Activated CD8-positive, alpha-beta memory T cell treated with anti-CD3 and anti-CD28 coated beads, Interleukin-2, amount 50 U/mL, for 24 hours (primary cell): ENCODE results near the gene SYF2.
A peak's percentile ranks its signal among the peaks of the same experiment; 100 is the strongest.
"Not testable (repeated sequence)": the region's sequence is repeated elsewhere in the genome, so short reads cannot be mapped to it uniquely, and the experiment has no call there.

Source experiments
- DNase-seq: peaks from one replicate; pipeline ENCODE4 v3.0.0-alpha.2; 2020; ENCODE audit errors: extremely low read depth

The SYF2 gene

DNA sequence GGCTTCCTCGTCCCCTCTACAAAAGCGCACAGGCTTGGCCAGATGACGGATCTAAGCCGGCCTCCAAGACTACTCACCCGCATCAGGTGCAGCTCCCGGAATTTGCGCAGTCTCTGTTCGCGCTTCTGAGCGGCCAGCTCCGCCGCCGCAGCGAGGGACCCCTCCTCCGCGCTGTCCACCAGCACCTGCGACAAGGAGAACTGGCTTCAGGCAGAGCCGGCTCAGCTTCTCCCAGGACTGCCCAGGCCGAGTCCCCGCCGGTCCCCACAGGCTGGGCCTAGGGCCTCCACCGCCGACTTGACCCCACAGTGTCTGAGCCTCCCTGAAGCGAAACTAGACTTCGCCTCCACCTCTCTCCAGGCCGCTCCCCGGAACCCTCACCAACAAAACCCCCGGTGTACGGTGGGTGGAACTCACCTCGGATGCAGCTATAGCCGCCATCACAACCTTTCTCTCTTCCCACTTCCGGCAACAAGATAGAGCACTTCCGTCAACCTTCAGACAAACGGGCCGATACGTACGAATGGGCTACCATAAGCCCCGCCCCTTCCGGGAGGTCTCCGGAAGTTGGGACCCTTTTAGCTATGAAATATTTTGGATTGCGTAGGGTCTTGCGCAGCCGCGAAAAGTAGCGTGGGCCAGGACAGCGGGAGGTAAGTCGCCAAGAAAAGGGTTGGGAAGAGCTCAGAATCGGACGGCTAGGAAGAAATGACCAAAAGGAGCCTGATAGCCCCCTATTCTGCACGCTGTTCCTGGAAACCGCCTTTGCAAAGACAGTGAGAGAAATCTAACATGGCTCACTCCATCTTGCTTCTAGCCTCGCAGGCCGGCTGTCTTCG lies at the start of gene SYF2:
TSS of gene SYF2 (minus strand) at position 476 of the 839 bp plus-strand sequence. CDS start at position 441, 35 bp downstream.
- DNase-seq = peak; percentile 89

DNA sequence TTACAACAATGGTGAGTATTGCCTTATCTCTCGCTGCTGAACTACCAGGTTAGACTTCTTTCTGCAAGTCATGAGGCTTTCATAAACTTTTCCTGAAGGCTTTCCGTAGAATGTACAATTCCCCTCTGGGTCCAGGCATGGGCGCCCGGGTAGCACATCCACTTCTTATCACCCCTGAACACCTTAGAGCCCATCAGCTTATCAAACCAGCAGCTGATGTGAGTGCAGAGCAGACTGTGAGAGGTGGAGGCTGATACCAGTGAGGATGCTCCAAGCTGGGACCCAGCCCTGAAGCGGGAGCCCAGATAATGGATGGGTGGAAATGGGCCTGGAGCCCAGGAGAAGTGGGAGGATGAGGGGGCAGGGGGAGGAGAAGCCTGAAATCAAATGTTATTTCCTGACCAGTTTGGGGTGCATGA lies 47.4 kb upstream of the SYF2 start:
- not testable (repeated sequence) for DNase-seq

DNA sequence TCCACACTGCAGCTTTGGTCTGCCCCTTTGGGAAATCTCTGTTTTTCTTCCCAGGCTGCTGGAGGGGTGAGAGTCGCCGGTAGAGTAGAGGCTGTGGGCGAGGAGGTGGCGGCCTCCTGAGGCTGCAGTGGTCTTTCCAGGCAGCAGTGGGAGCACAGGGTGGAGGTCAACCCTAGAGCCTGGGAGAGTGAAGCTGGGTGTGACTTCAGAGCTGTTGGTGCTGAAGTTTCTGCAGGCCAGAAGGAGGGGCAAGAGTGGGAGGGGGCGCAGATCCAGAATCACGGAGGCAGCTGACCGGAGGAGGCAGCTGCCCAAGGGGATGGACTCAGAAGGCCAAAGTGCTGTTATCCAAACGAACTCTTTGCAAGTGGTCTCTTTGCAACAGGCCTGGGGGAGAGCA lies 46.5 kb upstream of the SYF2 start:
- DNase-seq = not testable (repeated sequence)

DNA sequence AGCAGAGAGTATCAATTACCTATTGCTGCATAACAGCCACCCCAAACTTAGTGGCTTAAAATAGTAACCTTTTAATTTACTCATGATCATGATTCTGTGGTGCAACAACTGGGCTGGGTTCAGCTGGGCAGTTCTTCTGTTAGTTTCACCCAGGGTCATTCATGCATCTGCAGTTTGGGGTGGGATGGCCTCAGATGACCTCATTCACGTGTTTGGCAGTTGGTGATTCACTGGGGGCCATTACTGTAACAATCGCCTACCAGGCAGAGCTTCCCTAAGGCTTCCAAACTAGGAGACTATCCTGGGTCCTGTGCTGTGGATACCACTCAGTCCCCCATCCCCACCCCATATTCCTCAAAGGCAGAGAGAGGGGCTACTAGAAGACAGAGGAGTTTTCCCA lies 46.1 kb upstream of the SYF2 start:
- DNase-seq = not testable (repeated sequence)

DNA sequence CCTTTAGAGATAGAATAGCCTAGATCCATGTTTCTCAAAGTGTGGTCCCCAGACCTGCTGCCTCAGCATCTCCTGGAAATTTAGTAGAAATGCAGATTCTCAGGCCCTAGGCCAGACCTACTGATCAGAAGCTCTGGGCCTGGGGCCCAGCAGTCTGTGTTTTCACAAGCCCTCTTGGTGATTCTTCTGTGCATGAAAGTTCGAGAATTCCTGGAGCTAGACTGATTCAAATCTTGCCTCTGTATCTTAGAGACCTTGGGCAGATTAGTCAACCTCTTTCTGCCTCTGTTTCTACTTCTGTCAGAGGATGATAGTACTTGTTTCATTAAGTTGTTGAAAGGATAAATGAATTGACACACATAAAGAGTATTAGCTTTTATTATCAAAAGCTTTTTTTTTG lies 45.0 kb upstream of the SYF2 start:
- not testable (repeated sequence) for DNase-seq

DNA sequence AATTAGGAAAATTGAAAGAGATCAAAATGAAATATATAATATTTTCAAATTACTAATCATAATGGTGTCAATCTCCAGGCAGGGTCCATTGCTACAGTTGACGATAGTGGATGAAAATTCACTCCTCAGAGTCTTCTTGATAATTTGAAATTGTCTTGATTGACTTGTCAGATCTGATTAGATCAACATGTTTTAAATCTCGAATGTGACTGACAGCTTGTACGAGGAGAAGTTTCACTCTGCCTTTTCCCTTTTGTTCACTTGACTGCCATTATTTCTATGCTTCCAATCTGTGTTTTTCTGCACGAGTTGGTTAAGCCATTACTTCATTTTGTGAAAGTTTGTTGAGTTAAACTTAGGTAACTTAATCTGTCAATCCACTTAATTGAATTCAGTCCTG lies 43.3 kb upstream of the SYF2 start:
- DNase-seq = not testable (repeated sequence)

DNA sequence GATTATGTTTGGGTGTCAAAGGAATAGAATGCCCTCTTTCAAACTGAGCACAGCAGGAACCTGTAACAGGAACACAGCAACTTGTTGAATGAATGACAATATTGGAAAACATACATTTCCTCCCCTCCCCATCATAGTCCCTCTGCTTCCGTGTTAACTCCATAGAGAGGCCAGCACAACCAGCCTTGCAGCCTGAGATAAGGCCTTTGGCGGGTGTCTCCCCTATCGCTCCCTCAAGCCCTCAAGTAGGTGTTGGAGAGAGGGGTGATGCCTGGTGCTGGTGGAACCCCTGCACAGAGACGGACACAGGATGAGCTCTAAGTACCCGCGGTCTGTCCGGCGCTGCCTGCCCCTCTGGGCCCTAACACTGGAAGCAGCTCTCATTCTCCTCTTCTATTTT lies 39.9 kb upstream of the SYF2 start, which contains the start of gene RHD:
TSS of gene RHD (plus strand) at position 272 of the 400 bp plus-strand sequence. CDS start at position 311, 39 bp downstream.
- DNase-seq = not testable (repeated sequence)

DNA sequence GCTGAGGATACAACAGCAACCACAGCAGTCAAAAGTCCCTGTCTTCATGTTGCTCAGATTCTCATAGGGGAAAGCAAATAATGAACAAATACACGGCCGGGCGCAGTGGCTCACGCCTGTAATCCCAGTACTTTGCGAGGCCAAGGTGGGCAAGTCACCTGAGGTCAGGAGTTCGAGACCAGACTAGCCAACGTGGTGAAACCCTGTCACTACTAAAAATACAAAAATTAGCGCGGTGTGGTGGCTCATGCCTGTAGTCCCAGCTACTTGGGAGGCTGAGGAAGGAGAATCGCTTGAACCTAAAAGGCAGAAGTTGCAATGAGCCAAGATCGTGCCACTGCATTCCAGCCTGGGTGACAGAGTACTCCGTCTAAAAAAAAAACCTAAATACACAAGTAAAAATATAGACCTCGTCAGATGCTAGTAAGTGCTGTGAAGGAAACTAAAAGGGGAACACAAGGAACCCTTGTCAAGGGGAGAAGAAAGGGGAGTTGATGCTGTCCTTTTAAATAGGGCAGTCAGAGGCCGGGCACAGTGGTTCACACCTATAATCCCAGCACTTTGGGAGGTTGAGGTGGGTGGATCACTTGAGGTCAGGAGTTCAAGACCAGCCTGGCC lies 36.0 kb upstream of the SYF2 start:
- not testable (repeated sequence) for DNase-seq

DNA sequence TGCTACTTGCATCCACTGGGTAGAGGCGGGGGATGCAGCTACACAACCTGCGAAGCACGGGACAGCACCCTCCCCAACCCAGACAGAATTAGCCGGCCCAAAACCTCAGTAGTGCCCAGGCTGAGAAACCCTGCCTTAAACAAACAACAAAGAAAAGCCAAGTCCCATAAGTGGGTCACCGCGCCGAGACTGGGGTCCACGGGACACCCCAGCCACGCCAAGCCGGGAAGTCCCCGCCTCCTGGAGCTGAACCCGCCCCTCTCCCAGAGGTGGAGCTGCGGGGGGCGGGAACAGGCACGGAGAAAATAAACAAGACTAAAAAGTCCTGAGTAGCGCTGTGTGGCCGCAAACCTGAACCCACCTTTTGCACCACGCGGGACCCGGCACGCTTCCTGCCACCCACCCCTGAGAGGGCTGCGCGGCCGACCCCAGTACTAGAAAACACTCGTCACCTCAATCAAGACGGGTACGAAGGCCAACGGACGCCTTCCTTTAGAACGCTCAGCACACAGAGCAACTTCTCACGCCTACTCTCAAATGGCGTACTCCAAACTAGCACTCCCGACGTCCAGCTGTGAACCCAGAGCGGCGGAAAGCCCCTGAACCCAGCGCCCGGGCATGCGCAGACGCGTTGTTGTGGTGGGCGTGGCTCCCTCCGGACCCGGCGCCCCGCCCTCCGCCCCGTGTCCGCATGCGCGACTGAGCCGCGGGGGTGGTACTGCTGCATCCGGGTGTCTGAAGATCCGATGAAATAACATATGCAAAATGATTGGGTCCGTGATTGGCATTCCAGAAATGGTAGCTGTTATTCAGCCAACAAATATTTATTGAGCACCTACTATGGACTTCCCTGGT lies 35.2 kb upstream of the SYF2 start:
- DNase-seq = peak; percentile 80

DNA sequence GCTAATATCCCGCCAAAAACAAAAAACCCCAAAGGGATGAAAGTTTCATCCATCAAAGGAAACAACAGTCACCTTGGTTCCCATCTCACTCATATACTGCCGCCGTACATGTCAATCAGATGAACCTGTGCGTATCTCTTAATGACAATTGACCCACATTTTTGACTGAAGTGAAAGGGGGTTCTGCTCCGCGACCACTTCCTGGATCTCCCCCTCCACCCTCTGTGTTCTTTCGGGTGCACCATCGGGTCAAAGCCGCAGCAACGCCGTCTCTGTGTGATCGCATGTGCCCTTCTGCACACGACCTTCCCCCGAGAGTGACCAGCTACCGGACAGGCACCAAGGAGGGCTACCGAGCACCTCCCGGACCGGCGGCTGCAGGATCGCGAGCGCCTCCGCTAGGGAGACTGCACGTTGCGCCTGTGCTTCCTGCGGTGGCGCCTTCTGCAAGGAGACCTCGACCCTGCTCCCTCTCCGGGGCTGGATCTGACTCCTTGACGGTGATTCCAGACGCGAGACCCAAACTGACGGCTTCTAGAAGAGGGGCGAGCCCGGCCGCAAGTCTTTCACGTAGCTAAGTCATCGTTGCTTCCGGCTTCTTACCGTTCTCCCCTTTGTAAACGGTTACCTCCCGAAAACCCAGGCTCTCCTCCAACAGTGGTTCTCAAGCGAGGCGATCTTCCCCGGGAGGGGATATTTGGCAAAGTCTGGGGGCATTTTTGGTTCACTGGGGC lies 34.4 kb upstream of the SYF2 start:
- DNase-seq = not testable (repeated sequence)

DNA sequence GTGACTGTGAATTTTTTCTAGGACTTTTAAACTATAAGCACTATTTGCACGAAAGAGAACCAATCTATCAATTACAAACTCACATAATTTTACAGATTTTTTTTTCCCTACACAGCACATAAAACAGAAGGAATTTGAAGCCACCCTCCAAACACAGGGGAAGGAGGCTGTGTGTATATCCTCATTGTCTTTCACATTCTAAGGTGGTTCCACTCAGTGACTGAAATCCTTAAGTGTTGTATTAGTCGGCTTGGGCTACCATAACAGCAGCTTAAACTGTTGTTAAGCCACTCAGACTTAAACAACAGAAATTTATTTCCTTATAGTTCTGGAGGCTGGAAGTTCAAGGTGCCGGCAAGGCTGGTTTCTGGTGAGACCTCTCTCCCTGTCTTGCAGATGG lies 28.0 kb upstream of the SYF2 start:
- DNase-seq = not testable (repeated sequence)

DNA sequence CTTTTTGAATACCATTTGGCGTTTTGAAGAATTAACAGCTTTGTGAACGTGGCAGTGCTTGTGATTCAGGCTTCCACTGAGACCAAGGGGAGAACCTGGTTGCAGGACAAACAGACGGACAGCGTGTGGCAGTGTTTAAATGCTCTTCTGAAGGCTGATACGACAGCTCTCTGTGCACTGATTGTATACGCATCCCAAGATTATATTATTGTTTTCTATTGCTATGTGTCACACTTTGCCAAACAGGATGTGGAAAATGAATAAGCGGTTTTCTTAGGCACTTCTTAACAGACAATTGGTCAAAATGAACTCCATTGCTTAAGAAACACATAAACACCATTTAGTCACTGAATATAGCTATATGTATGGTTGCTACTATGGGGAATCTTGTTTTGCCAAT lies 27.5 kb upstream of the SYF2 start:
- DNase-seq = not testable (repeated sequence)

DNA sequence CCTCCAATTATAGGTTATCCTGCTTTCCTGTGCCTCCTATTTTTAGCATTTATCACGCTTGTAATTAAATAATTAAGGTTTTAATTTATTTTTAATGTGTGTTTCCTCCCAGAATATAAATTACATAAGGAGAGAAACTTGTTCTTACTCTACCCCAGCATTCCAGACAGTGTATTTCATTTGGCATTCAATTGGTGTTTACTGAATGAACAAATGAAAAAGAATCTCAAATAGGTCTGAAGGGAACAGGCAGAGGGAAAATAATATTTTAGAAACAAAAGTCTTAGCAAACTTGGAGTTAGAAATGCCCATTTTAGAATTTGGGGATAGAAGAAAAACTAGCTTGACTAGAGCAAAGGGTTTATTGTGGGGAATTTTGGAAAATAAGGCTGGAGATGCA lies 24.9 kb upstream of the SYF2 start:
- no peak for DNase-seq

DNA sequence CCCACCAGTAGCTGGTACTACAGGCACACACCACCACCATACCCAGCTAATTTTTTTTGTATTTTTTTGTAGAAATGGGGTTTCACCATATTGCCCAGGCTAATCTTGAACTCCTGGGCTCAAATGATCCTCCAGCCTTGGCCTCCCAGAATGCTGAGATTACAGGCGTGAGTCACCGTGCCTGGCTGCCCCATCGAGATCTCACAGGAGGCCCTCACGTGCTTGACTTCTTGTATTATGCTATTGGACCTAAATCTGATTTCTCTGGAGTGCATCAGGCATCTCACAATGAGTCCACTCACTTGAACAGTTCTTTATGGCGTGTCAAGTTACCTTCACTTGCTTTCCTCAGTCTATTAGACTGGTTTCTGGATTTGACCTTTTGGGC lies 24.3 kb upstream of the SYF2 start:
- no peak for DNase-seq

DNA sequence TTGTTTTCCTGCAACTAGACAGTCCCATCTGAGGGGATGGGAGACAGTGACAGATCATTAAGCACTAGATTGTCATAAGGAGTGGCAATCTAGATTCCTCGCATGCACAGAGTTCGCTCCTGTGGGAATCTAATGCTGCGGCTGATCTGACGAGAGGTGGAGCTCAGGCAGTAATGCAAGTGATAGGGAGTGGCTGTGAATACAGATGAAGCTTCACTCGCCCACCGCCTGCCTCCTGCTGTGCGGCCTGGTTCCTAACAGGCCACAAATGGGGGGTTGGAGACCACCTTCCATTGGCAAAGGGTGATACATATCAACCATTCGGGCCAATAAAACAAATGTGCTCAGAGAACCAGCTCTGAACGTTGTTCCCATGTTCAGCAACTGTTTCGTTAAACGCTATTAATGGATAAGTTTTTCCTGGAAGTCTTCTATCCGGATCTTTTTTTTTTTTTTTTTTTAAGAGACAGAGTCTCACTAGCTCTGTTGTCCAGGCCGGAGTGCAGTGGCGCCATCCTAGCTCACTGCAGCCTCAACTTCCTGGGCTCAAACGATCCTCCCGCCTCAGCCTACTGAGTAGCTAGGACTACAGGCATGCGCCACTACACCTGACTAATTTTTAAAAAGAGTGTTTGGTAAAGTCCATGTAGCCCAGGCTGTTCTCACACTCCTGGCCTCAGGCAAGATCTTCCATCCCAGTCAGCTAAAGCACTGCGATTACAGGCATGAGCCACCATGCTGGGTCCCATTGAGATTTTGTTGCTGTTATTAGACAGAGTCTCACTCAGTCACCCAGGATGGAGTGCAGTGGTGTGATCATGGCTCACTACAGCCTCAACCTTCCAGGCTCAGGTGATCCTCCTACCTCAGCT lies 23.6 kb upstream of the SYF2 start:
- DNase-seq = no peak

DNA sequence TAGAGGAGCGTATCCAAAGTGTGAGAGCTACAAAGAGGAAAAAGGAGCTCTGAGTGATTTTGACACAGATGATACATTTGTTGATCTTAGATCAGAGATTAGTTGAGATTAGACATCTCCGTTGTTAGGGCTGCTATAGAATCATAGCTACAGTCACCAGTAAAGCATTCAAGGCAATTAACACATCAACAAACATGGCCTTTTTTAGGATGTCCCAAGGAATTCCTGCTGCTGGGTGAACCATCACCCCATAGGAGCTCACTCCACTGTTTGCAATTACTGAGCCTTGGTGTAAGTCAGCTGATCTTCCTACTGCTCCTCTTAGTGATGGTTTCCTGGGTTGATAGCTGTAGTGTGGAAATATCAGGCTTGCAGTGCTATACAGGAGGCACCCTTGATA lies 21.6 kb upstream of the SYF2 start:
- no peak for DNase-seq

DNA sequence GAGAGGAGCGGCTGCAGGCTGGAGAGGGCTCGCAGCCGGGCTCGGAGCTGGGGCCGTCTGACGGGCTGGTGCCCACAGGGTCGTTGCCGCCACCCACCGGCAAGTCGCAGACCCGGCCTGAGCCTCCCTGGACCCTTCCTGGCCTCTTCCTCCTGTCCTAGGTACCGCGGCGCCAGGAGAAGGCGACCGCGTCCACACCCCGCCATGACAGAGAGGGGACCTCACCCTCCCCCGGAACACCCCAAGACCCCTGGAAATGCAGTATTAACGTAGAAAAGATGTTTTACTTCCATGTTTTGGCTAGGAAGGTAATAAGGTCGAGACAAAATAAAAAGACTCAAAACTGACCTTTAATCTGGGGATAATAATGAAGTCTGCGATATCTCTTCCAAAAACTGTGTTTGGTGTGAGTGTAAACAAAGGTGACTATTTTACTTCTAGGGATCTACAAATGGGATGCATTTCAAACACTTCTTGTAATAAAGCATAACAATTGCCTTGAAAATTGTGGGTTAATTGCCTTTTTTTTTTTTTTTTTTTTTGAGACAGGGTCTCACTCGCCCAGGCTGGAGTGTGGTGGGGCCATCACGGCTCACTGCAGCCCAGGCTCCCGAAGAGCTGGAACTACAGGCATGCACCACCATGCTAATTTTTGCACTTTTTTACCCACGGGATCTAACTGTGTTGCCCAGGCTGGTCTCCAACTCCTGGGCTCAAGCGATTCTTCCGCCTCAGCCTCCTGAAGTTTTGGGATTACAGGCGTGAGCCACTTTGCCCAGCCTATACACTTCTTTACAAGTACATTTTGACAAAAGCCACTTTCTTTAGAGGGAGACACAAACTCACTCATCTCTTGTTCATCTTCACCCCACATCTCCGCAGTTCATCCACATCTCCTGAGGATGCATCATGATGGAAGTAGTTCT lies 15.8 kb upstream of the SYF2 start:
- no peak for DNase-seq

DNA sequence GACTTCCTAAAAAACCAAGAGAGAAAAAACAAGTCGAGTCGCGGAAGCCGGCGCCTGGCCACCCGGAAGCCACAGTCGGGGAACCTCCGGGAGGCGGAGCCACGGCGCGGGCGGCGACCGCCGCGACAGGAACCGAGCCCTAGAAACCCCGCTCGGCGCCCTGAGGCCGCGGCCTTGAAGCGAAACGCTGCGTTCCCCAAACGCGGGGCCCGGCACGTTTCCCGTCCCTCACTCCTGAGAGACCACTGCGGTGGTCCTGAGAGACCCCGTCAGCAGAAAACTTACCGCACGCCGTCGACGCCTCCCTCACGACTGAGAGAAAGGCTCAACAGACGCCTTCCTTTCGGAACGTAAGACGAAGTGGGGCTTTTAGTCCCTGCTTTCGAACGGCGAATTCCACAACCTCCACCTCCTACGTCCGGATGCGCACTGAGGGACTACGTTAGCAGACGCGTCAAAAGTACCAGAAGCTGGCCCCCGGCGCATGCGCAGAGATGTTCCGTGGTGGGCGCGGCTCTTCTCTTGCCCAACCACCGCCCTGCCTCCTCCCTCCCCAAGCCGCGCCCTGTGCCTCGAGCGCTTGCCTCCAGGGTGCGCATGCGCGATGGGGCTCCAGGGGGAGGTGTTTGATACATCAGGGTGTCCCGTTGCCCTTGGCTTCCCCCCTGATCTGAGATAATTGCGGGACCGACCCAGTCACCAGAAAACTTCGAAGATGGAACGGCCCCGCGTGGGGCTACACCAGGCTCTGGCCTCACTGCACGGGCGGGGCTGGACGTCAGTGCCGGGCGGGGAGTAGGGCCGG lies 14.9 kb upstream of the SYF2 start, which contains the start of gene RSRP1:
TSS of gene RSRP1 (minus strand) at position 431 of the 805 bp plus-strand sequence. CDS start 491 bp downstream, outside the sequence.
- peak; percentile 99 for DNase-seq
